Gastroesophageal sphincter (tissue), 4 donors: ENCODE results near the gene LMO1. TPM values are rescaled to one million over a fixed set of nuclear protein-coding genes. Genes with fewer than 3 reads are reported as not detected.

ENCODE experiments used
- ATAC-seq: fragments of 150-250 bp; one replicate; pipeline ENCODE4 v1.9.1; 2016; ENCODE audit warnings: mild to moderate bottlenecking, moderate library complexity
- H3K27ac ChIP-seq, 4 donors: fragments of 200-600 bp; sonication (generic) in 3 of 4; 1 replicate in 3 of 4; 2 replicates in 1 of 4; pipeline ENCODE4 v1.5.1; 2016 to 2019
- H3K27me3 ChIP-seq: fragments of 200-600 bp; sonication (generic); one replicate; pipeline ENCODE4 v1.5.1; 2019
- H3K36me3 ChIP-seq, 2 donors: fragments of 200-600 bp; sonication (generic); one replicate each; pipeline ENCODE4 v1.5.1; 2019; ENCODE audit warnings: control low read depth in 1 of 2
- H3K4me1 ChIP-seq, 3 donors: fragments of 200-600 bp; sonication (generic); 1 replicate in 2 of 3; 2 replicates in 1 of 3; pipeline ENCODE4 v1.5.1; 2016 to 2019; ENCODE audit warnings: control low read depth in 2 of 3
- H3K4me3 ChIP-seq, 2 donors: fragments of 200-600 bp; sonication (generic); one replicate each; pipeline ENCODE4 v1.5.1; 2019; ENCODE audit warnings: mild to moderate bottlenecking in 1 of 2, moderate library complexity in 1 of 2
- H3K9me3 ChIP-seq, 3 donors: fragments of 200-600 bp; sonication (generic); one replicate each; pipeline ENCODE4 v1.5.1; 2017 to 2019; ENCODE audit warnings: control low read depth in 2 of 3
- CTCF ChIP-seq, 4 experiments: fragments of 200-600 bp in 2 of 4; fragments of 450-650 bp in 2 of 4; sonication (generic) in 1 of 4; IDR thresholded peaks; one replicate each; pipeline ENCODE4 v1.5.1; 2017 to 2019; ENCODE audit warnings: antibody characterized with exemption in 4 of 4, mild to moderate bottlenecking in 2 of 4, moderate library complexity in 2 of 4
- EP300 ChIP-seq: sonication (generic); formaldehyde crosslinking; IDR thresholded peaks from one replicate; pipeline ENCODE4 v1.6.1; 2017; ENCODE audit warnings: antibody characterized with exemption, mild to moderate bottlenecking
- POLR2A ChIP-seq, 2 donors: fragments of 450-650 bp; IDR thresholded peaks; one replicate each; pipeline ENCODE4 v1.6.1; 2017; ENCODE audit warnings: antibody characterized with exemption in 2 of 2, mild to moderate bottlenecking in 2 of 2, moderate library complexity in 1 of 2
- POLR2AphosphoS5 ChIP-seq: sonication (generic); formaldehyde crosslinking; IDR thresholded peaks from one replicate; pipeline ENCODE4 v1.6.1; 2017; ENCODE audit warnings: antibody characterized with exemption
- WGBS, 2 donors: methylation state at CpG; one replicate each; pipeline ENCODE4 v1.1.5; 2018; ENCODE audit warnings: low coverage in 1 of 2; 5-methylcytosine and 5-hydroxymethylcytosine counted together
- total RNA-seq, 4 donors: library from RNA; depleted of rRNA; stranded (reverse); fragments of >200 nt; gene quantifications; one replicate each; pipeline ENCODE4 v1.1.0, GENCODE V29; 2016

LMO1 gene
- total RNA-seq, 4 donors from 2014 or later: not detected

- ATAC-seq: no peak
- no peaks in the 10 kb centered on the region for H3K4me1 ChIP-seq
- H3K36me3 ChIP-seq: no peaks in the 10 kb centered on the region
- H3K27ac ChIP-seq: no peak overlapping the region
- H3K9me3 ChIP-seq: no peaks in the 10 kb centered on the region
- TF ChIP-seq CTCF (IDR thresholded peaks at IDR 0.05): no peak
- TF ChIP-seq POLR2A (IDR thresholded peaks at IDR 0.05): no peak
- TF ChIP-seq EP300: no peak
- no peak for TF ChIP-seq POLR2AphosphoS5
- H3K4me3 ChIP-seq: no peak overlapping the region
- H3K27me3 ChIP-seq: peaks cover 21% of the 10 kb centered on the region
- no CpG with 5 or more reads among the region's 1 CpG for WGBS, 2 donors
These were observed 85.4 kb downstream of the LMO1 start for GRCh38 chr11:8178297-8178696.

- WGBS, 2 donors: 0 to 48% methylated on average over 1 to 3 of the region's 5 CpGs
- TF ChIP-seq CTCF (IDR thresholded peaks at IDR 0.05): no peak
- no peak for TF ChIP-seq EP300
- no peak for TF ChIP-seq POLR2A (IDR thresholded peaks at IDR 0.05)
- no peak for TF ChIP-seq POLR2AphosphoS5
- ATAC-seq: no peak
- H3K4me1 ChIP-seq: no peaks in the 10 kb centered on the region
- peaks cover 25% of the 10 kb centered on the region for H3K27me3 ChIP-seq
- no peaks in the 10 kb centered on the region for H3K36me3 ChIP-seq
- no peak overlapping the region for H3K27ac ChIP-seq
- H3K9me3 ChIP-seq: no peaks in the 10 kb centered on the region
- no peak overlapping the region for H3K4me3 ChIP-seq
These were observed 86.5 kb downstream of the LMO1 start for GRCh38 chr11:8177136-8177535.

Other genes with a start within 250 kb of the LMO1 start
- gene TUB, start 182.7 kb downstream of the LMO1 start, total RNA-seq: 10 to 100 TPM in 3 of 4 donors, 1 to 10 TPM in 1; 8.2 to 19.0 (median 13.4) TPM
- gene RIC3, start 94.9 kb downstream of the LMO1 start, total RNA-seq: 10 to 100 TPM; 13.6 to 33.2 (median 20.9) TPM